ENCODE results near the gene PPP4R4. TPM values are rescaled to one million over a fixed set of nuclear protein-coding genes. Genes with fewer than 3 reads are reported as not detected.

Gene PPP4R4
- total RNA-seq, 1 experiment from 2014 or later, result 5.5 TPM

GRCh38 chr14:94163796-94164195 is 10.3 kb upstream of the PPP4R4 start:
- ATAC-seq, result no peak
- Histone ChIP-seq H3K36me3 (ENCODE audit: control insufficient read depth in 1 of 2, insufficient read depth in 2 of 2, low read length in 2 of 2) (no peaks in the 10 kb centered on the region), H3K4me2 (ENCODE audit: low read length) (no peak overlapping the region), H3K4me1 (ENCODE audit: control insufficient read depth in 1 of 2, insufficient read depth in 2 of 2, low read length in 2 of 2) (no peaks in the 10 kb centered on the region), H3K4me3 (replicated peaks in 1 of 2; ENCODE audit: low read depth in 1 of 2, low read length in 2 of 2) (no peak overlapping the region), H2AFZ (ENCODE audit: low read depth, low read length, poor library complexity, severe bottlenecking) (no peak overlapping the region), H3K9me3 (ENCODE audit: control insufficient read depth in 1 of 2, insufficient read depth in 1 of 2, low read depth in 1 of 2, low read length in 2 of 2) (no peaks in the 10 kb centered on the region), H3K27me3 (ENCODE audit: insufficient read depth, low read length) (no peaks in the 10 kb centered on the region), H3K9me2 (ENCODE audit: insufficient read depth) (no peaks in the 10 kb centered on the region), H3K9ac (ENCODE audit: low read length) (no peak overlapping the region), H3K79me2 (ENCODE audit: insufficient read depth, low read length) (no peaks in the 10 kb centered on the region), H4K20me1 (ENCODE audit: insufficient read depth) (no peaks in the 10 kb centered on the region), H3K27ac (ENCODE audit: low read depth, low read length) (no peak overlapping the region)
- intact Hi-C loops (cut with micrococcal nuclease), result no loop called here
- TF ChIP-seq RAD21 (IDR thresholded peaks at IDR 0.05; ENCODE audit: low read depth) (no peak), EZH2 (IDR thresholded peaks at IDR 0.05) (no peak), FOSL1 (IDR thresholded peaks at IDR 0.05; ENCODE audit: low read depth) (no peak)
- RAD21 ChIA-PET (ENCODE audit: low non-redundant PET in 1 of 2, low total read pairs in 2 of 2, uncharacterized antibody in 2 of 2, unreplicated experiment in 2 of 2), result no interaction called here
- no peak for DNase-seq (ENCODE audit: low read depth, low spot score)
- BruUV-seq (replicated peaks), result no TSS peak
- CTCF ChIA-PET, result no interaction called here
- POLR2A ChIA-PET, result no interaction called here

- H3K4me1 ChIP-seq (ENCODE audit: control insufficient read depth in 1 of 2, insufficient read depth in 2 of 2, low read length in 2 of 2), result no peaks in the 10 kb centered on the region
- H3K36me3 ChIP-seq (ENCODE audit: control insufficient read depth in 1 of 2, insufficient read depth in 2 of 2, low read length in 2 of 2), result no peaks in the 10 kb centered on the region
- H3K4me3 ChIP-seq (replicated peaks in 1 of 2; ENCODE audit: low read depth in 1 of 2, low read length in 2 of 2), result no peak overlapping the region
- no peaks in the 10 kb centered on the region for H4K20me1 ChIP-seq (ENCODE audit: insufficient read depth)
- RAD21 ChIA-PET (ENCODE audit: low non-redundant PET in 1 of 2, low total read pairs in 2 of 2, uncharacterized antibody in 2 of 2, unreplicated experiment in 2 of 2), result no interaction called here
- ATAC-seq (no peak), DNase-seq (ENCODE audit: low read depth, low spot score) (no peak)
- no peak overlapping the region for H3K27ac ChIP-seq (ENCODE audit: low read depth, low read length)
- no peak overlapping the region for H3K9ac ChIP-seq (ENCODE audit: low read length)
- H3K9me3 ChIP-seq (ENCODE audit: control insufficient read depth in 1 of 2, insufficient read depth in 1 of 2, low read depth in 1 of 2, low read length in 2 of 2), result no peaks in the 10 kb centered on the region
- POLR2A ChIA-PET, result no interaction called here
- H3K4me2 ChIP-seq (ENCODE audit: low read length), result no peak overlapping the region
- no TSS peak for BruUV-seq (replicated peaks)
- no peak for TF ChIP-seq CBX3 (IDR thresholded peaks at IDR 0.05; ENCODE audit: low read depth)
- H3K27me3 ChIP-seq (ENCODE audit: insufficient read depth, low read length), result no peaks in the 10 kb centered on the region
- intact Hi-C loops (cut with micrococcal nuclease), result no loop called here
- no peaks in the 10 kb centered on the region for H3K79me2 ChIP-seq (ENCODE audit: insufficient read depth, low read length)
- CTCF ChIA-PET, result no interaction called here
- H2AFZ ChIP-seq (ENCODE audit: low read depth, low read length, poor library complexity, severe bottlenecking), result no peak overlapping the region
- no peaks in the 10 kb centered on the region for H3K9me2 ChIP-seq (ENCODE audit: insufficient read depth)
Observed at GRCh38 chr14:94164685-94165431, 9.3 kb upstream of the PPP4R4 start.
